Measurements from ENCODE around the gene ZNHIT1. TPM values are rescaled to one million over a fixed set of nuclear protein-coding genes. Genes with fewer than 3 reads are reported as not detected.

ZNHIT1 gene
- total RNA-seq, 2 experiments from 2014 or later, result 59.9 to 60.5 TPM

GRCh38 chr7:101211501-101211900 lies 6.5 kb upstream of the ZNHIT1 start:
- no peak overlapping the region for H3K27ac Mint-ChIP-seq
- CTCF ChIA-PET, result interaction anchor here (1.7 kb wide), 1 partner anchor 19 kb away, joined by 4 read pairs; no protein-coding TSS in a partner anchor
- POLR2A ChIA-PET, result interaction anchor here (0.7 kb wide), 1 partner anchor 32 kb away, joined by 3 read pairs; no protein-coding TSS in a partner anchor
- no peaks in the 10 kb centered on the region for H3K9me3 Mint-ChIP-seq
- no peak for DNase-seq
- peaks cover 26% of the 10 kb centered on the region for H3K36me3 Mint-ChIP-seq (ENCODE audit: low read depth)
- no peak overlapping the region for H3K4me3 Mint-ChIP-seq
- H3K27me3 Mint-ChIP-seq, result no peaks in the 10 kb centered on the region
- H3K4me1 Mint-ChIP-seq, result peaks cover 13% of the 10 kb centered on the region

DNA sequence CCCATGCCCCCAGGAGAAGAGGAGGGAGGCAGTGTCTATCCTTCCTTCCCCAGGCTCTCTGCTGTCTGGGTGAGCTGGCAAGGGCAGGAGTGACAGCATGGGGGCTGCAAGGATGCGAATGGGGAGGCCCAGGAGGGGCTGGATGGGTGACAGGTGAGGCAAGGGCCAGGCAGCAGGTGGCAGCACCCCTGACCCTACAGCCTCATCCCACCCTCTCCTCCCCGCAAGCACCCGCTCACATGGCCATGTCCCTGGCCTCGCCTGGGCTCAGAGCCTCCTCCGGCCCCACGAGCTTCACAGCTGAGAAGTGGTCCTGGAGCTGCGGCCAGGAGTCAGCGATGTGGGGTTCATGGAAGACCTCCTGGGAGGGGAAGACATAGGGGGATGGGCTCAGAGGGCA lies 6.0 kb upstream of the ZNHIT1 start:
- H3K27me3 Mint-ChIP-seq, result no peaks in the 10 kb centered on the region
- DNase-seq, result no peak
- peaks cover 27% of the 10 kb centered on the region for H3K36me3 Mint-ChIP-seq (ENCODE audit: low read depth)
- H3K4me3 Mint-ChIP-seq, result no peak overlapping the region
- no peaks in the 10 kb centered on the region for H3K9me3 Mint-ChIP-seq
- H3K27ac Mint-ChIP-seq, result no peak overlapping the region
- POLR2A ChIA-PET, result interaction anchor here (0.7 kb wide), 1 partner anchor 31 kb away, joined by 3 read pairs; no protein-coding TSS in a partner anchor
- CTCF ChIA-PET, result interaction anchor here (1.7 kb wide), 1 partner anchor 19 kb away, joined by 4 read pairs; no protein-coding TSS in a partner anchor
- H3K4me1 Mint-ChIP-seq, result peaks cover 16% of the 10 kb centered on the region

- Mint-ChIP-seq H3K27me3 (no peaks in the 10 kb centered on the region), H3K4me3 (peak overlapping the region; percentile 96), H3K27ac (peak overlapping the region; percentile 80), H3K4me1 (peaks cover 35% of the 10 kb centered on the region), H3K36me3 (ENCODE audit: low read depth) (peaks cover 15% of the 10 kb centered on the region), H3K9me3 (no peaks in the 10 kb centered on the region)
- ChIA-PET CTCF (interaction anchor here (1.4 to 5.4 kb wide), 3 partner anchors 24 to 72 kb away, joined by 6 to 74 read pairs (median 40); partner anchors contain the start of gene FIS1), POLR2A (interaction anchor here (1.0 to 5.0 kb wide), 8 partner anchors 11 to 326 kb away, joined by 3 to 61 read pairs (median 4); partner anchors contain the start of genes FIS1, SERPINE1 and UFSP1)
- peak; percentile 24 for DNase-seq
These were observed 1.7 kb upstream of the ZNHIT1 start for GRCh38 chr7:101216001-101216859.

DNA sequence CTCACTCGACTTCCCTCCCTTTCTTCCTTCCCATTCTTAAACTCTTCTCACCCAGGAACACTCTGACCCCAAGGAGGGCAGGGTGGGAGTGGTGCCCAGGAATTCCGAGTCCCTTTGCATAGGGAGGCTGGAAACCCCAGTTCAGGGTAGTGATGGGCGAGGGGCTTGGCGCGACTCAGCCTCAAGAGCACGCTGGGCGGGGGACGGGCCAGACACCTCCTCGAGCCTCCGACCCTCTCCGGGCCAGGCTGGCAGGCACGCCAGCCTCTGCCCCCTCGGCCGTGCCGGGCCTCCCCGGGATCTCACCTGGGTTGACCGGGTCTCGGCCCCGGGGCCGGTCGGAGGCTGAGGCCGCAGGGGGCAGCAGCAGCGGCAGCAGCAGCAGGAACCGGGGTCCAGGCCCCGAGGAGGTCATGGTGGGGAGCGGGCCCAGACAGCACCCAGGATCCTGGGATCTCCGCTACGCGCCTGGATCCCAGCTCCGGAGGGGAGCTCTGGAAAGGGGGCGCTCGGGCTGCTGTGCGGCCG lies 1.0 kb upstream of the ZNHIT1 start:
- Mint-ChIP-seq H3K9me3 (no peaks in the 10 kb centered on the region), H3K27ac (peak overlapping the region; percentile 87), H3K36me3 (ENCODE audit: low read depth) (peaks cover 21% of the 10 kb centered on the region), H3K4me1 (peaks cover 35% of the 10 kb centered on the region), H3K27me3 (no peaks in the 10 kb centered on the region), H3K4me3 (peak overlapping the region; percentile 96)
- no peak for DNase-seq
- ChIA-PET POLR2A (interaction anchor here (0.9 to 5.0 kb wide), 18 partner anchors 9 to 788 kb away, joined by 3 to 61 read pairs (median 5); partner anchors contain the start of genes CLDN15, FIS1, MEPCE and POP7), CTCF (interaction anchor here (0.5 to 5.4 kb wide), 14 partner anchors 10 to 1229 kb away, joined by 3 to 74 read pairs (median 8); partner anchors contain the start of genes FIS1, SERPINE1, SRRT and TRIM56)

DNA sequence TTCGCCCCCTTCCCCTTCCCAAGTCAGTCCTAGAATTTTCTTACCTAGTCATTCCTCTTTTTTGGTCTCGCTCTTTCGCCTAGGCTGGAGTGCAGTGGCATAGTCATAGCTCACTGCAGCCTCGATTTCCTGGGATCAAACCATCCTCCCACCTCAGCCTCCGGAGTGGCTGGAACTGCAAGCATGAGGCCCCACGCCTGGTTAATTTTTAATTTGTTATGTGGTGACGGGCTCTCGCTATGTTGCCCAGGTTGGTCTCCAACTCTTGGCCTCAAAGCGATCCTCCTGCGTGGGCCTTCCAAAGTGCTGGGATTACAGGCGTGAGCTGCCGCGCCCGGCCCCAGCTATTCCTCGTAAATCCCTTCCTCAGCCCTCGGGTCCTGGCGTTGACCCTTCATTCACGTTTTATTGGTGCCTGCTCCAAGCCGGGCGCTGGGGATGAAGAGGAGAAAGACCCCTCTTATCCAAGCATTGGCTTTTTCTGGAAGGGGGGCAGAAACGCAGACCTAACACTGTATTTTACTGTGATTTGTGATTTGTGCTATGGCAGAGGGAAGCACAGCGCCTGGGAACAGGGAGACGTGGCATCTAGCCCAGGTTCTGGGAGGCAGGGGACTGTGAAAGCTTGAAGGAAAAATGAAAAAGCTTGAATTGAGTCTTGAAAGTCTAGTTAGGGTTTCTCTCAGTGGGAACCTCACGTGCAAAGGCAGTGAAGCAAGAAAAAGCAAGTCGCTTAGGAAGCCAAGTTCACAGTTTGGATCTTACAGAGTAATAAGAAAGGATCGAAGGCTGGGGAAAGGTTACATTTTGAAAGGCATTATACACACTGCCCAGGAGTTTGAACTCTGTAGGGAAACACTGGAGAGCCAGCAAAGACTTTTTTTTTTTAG lies 516 bp downstream of the ZNHIT1 start:
- POLR2A ChIA-PET, result interaction anchor here (0.6 to 5.0 kb wide), 15 partner anchors 9 to 344 kb away, joined by 3 to 61 read pairs (median 7); partner anchors contain the start of genes CLDN15, FIS1, SRRT and TRIM56
- Mint-ChIP-seq H3K4me3 (peak overlapping the region; percentile 96), H3K27ac (peak overlapping the region; percentile 87), H3K36me3 (ENCODE audit: low read depth) (peaks cover 31% of the 10 kb centered on the region), H3K9me3 (no peaks in the 10 kb centered on the region), H3K27me3 (no peaks in the 10 kb centered on the region), H3K4me1 (peaks cover 35% of the 10 kb centered on the region)
- CTCF ChIA-PET, result interaction anchor here (0.8 to 5.4 kb wide), 21 partner anchors 9 to 513 kb away, joined by 3 to 74 read pairs (median 6); partner anchors contain the start of genes CLDN15, FIS1, POP7 and SRRT
- DNase-seq, result no peak

GRCh38 chr7:101220295-101220694 lies 2.3 kb downstream of the ZNHIT1 start:
- Mint-ChIP-seq H3K27ac (no peak overlapping the region), H3K4me3 (no peak overlapping the region), H3K36me3 (ENCODE audit: low read depth) (peaks cover 37% of the 10 kb centered on the region), H3K27me3 (no peaks in the 10 kb centered on the region), H3K4me1 (peaks cover 32% of the 10 kb centered on the region), H3K9me3 (no peaks in the 10 kb centered on the region)
- no peak for DNase-seq
- POLR2A ChIA-PET, result interaction anchor here (5.0 kb wide), 1 partner anchor 25 kb away, joined by 61 read pairs; the partner anchor contains the start of gene FIS1
- CTCF ChIA-PET, result interaction anchor here (0.9 to 5.4 kb wide), 4 partner anchors 24 to 77 kb away, joined by 3 to 74 read pairs (median 5); partner anchors contain the start of gene FIS1

GRCh38 chr7:101222275-101222830 lies 4.4 kb downstream of the ZNHIT1 start:
- POLR2A ChIA-PET, result no interaction called here

DNA sequence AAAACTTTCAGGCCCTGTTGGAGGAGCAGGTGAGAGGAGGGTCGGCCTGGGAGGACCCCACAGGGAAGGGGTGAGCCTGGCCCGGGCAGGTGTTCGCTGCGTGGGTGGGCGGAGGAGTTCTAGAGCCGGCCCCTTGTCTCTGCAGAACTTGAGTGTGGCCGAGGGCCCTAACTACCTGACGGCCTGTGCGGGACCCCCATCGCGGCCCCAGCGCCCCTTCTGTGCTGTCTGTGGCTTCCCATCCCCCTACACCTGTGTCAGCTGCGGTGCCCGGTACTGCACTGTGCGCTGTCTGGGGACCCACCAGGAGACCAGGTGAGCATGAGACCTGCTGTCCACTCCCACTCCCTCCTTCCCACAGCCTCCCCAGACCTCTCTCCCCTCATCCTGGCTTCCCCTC lies 5.6 kb downstream of the ZNHIT1 start:
- Mint-ChIP-seq H3K36me3 (ENCODE audit: low read depth) (peaks cover 32% of the 10 kb centered on the region), H3K27me3 (no peaks in the 10 kb centered on the region), H3K4me3 (no peak overlapping the region), H3K9me3 (no peaks in the 10 kb centered on the region), H3K4me1 (peaks cover 15% of the 10 kb centered on the region), H3K27ac (no peak overlapping the region)
- no peak for DNase-seq
- CTCF ChIA-PET, result no interaction called here
- POLR2A ChIA-PET, result interaction anchor here (0.6 kb wide), 1 partner anchor 138 kb away, joined by 3 read pairs; no protein-coding TSS in a partner anchor

More at GRCh38 chr7:101222275-101222830, 4.4 kb downstream of the ZNHIT1 start:
- H3K4me1 Mint-ChIP-seq, result peaks cover 19% of the 10 kb centered on the region
- H3K27me3 Mint-ChIP-seq, result no peaks in the 10 kb centered on the region
- CTCF ChIA-PET, result interaction anchor here (0.7 kb wide), 1 partner anchor 78 kb away, joined by 3 read pairs; no protein-coding TSS in a partner anchor
- H3K27ac Mint-ChIP-seq, result no peak overlapping the region
- H3K36me3 Mint-ChIP-seq (ENCODE audit: low read depth), result peaks cover 32% of the 10 kb centered on the region
- no peak overlapping the region for H3K4me3 Mint-ChIP-seq
- DNase-seq, result no peak
- H3K9me3 Mint-ChIP-seq, result no peaks in the 10 kb centered on the region

DNA sequence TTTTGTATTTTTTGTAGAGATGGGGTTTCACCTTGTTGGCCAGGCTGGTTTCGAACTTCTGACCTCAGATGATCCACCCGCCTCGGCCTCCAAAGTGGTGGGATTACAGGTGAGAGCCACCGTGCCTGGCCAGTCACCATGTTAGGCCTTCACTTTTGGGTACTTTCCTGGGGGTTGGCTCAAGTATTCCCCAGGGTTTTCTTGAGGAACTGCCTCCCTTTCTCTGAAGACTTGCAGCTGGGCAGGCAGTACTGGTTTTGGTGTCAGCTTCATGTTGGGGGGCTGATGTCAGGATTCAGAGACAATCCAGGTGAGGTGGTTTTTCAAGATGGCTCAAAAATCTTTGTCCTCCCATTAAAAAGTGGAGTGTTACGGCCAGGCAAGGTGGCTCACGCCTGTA lies 7.7 kb downstream of the ZNHIT1 start:
- CTCF ChIA-PET, result interaction anchor here (1.4 kb wide), 1 partner anchor 33 kb away, joined by 3 read pairs; no protein-coding TSS in a partner anchor
- no peaks in the 10 kb centered on the region for H3K27me3 Mint-ChIP-seq

DNA sequence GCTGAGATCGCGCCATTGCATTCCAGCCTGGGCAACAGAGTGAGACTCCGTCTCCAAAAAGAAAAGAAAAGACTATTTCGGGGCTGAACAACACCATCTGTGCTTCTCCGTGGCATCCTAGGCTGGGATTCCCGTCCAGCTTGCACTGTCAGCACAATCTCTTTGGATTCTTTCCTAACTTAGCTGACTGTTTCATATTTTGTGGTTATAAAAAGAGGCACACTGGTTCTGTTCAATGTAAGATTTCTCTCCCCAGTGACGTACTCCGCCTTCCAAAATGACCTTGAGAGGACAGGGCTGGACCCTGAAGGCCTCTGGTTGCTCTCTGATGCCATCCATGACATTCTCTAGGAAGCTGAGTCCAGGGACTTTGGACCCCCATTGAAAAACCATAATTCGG lies 8.8 kb downstream of the ZNHIT1 start:
- no peak overlapping the region for H3K4me3 Mint-ChIP-seq
- CTCF ChIA-PET, result interaction anchor here (0.7 to 2.1 kb wide), 3 partner anchors 9 to 18 kb away, joined by 3 to 8 read pairs (median 3); partner anchors contain the start of genes PLOD3 and ZNHIT1
- DNase-seq, result no peak
- no peaks in the 10 kb centered on the region for H3K9me3 Mint-ChIP-seq
- peaks cover 33% of the 10 kb centered on the region for H3K36me3 Mint-ChIP-seq (ENCODE audit: low read depth)
- POLR2A ChIA-PET, result interaction anchor here (1.5 to 2.3 kb wide), 2 partner anchors 9 to 10 kb away, joined by 3 to 12 read pairs; partner anchors contain the start of genes PLOD3 and ZNHIT1
- no peak overlapping the region for H3K27ac Mint-ChIP-seq
- peaks cover 2% of the 10 kb centered on the region for H3K4me1 Mint-ChIP-seq
- H3K27me3 Mint-ChIP-seq, result no peaks in the 10 kb centered on the region

More for the DNA sequence above, 7.7 kb downstream of the ZNHIT1 start:
- POLR2A ChIA-PET, result interaction anchor here (1.5 kb wide), 1 partner anchor 18 kb away, joined by 3 read pairs; no protein-coding TSS in a partner anchor
- Mint-ChIP-seq H3K36me3 (ENCODE audit: low read depth) (peaks cover 34% of the 10 kb centered on the region), H3K4me3 (no peak overlapping the region), H3K27ac (no peak overlapping the region), H3K9me3 (no peaks in the 10 kb centered on the region), H3K4me1 (peaks cover under 1% of the 10 kb centered on the region)
- no peak for DNase-seq

GRCh38 chr7:101231644-101232043 lies 13.7 kb downstream of the ZNHIT1 start:
- H3K4me1 Mint-ChIP-seq, result peaks cover 2% of the 10 kb centered on the region
- H3K27me3 Mint-ChIP-seq, result no peaks in the 10 kb centered on the region
- no peak for DNase-seq
- no peaks in the 10 kb centered on the region for H3K9me3 Mint-ChIP-seq
- CTCF ChIA-PET, result interaction anchor here (0.7 kb wide), 1 partner anchor 12 kb away, joined by 4 read pairs; no protein-coding TSS in a partner anchor
- POLR2A ChIA-PET, result no interaction called here
- no peak overlapping the region for H3K4me3 Mint-ChIP-seq
- H3K27ac Mint-ChIP-seq, result no peak overlapping the region
- H3K36me3 Mint-ChIP-seq (ENCODE audit: low read depth), result peaks cover 10% of the 10 kb centered on the region

Measured in activated CD4-positive, alpha-beta memory T cell treated with anti-CD3 and anti-CD28 coated beads, Interleukin-2, amount 10 ng/mL, durations not matched to agents 7 days and 5 days (primary cell).